Activated CD4-positive, alpha-beta memory T cell treated with anti-CD3 and anti-CD28 coated beads for 36 hours (primary cell): ENCODE measurements around the gene RGS4. TPM values are rescaled to one million over a fixed set of nuclear protein-coding genes. Genes with fewer than 3 reads are reported as not detected.

Source experiments
- CTCF ChIA-PET: fragments of 350-600 bp; sonication (Branson Sonifier 250); formaldehyde crosslinking; loops from one replicate; lab custom pipeline; 2021; ENCODE audit warnings: antibody characterized with exemption, inconsistent platforms; lab: Charles Lee
- POLR2A ChIA-PET: fragments of 350-600 bp; sonication (Branson Sonifier 250); formaldehyde crosslinking; loops from one replicate; lab custom pipeline; 2021; ENCODE audit warnings: antibody characterized with exemption; lab: Charles Lee
- DNase-seq: peaks from one replicate; pipeline ENCODE4 v3.0.0-alpha.2; 2020
- H3K27ac Mint-ChIP-seq: one replicate; pipeline ENCODE4 v1.8.0; 2021; ENCODE audit warnings: mixed read lengths
- H3K27me3 Mint-ChIP-seq: one replicate; pipeline ENCODE4 v1.8.0; 2021; ENCODE audit warnings: mixed read lengths
- H3K36me3 Mint-ChIP-seq: one replicate; pipeline ENCODE4 v1.8.0; 2021; ENCODE audit warnings: mixed read lengths
- H3K4me1 Mint-ChIP-seq: one replicate; pipeline ENCODE4 v1.8.0; 2021; ENCODE audit warnings: low read depth, mixed read lengths
- H3K4me3 Mint-ChIP-seq: one replicate; pipeline ENCODE4 v1.8.0; 2021; ENCODE audit warnings: mild to moderate bottlenecking, mixed read lengths
- H3K9me3 Mint-ChIP-seq: one replicate; pipeline ENCODE4 v1.8.0; 2021; ENCODE audit warnings: mixed read lengths
- intact Hi-C: fragments of 100-400 bp; cut with micrococcal nuclease; formaldehyde crosslinking; loops from one replicate; pipeline ENCODE4 v1.15.1; 2023
- total RNA-seq, 2 experiments: library from RNA; stranded (reverse); gene quantifications; one replicate each; pipeline ENCODE4 v1.2.3, GENCODE V29; 2021

Gene RGS4
- total RNA-seq, 2 experiments from 2014 or later: not detected

- CTCF ChIA-PET: interaction anchor here (1.2 kb wide), 1 partner anchor 59 kb away, joined by 3 read pairs; no protein-coding TSS in a partner anchor
- DNase-seq: no peak
- Mint-ChIP-seq H3K27ac (no peak overlapping the region), H3K9me3 (no peaks in the 10 kb centered on the region), H3K4me3 (no peak overlapping the region), H3K4me1 (no peaks in the 10 kb centered on the region), H3K27me3 (peaks cover 4% of the 10 kb centered on the region), H3K36me3 (no peaks in the 10 kb centered on the region)
- POLR2A ChIA-PET: no interaction called here
- intact Hi-C loops: no loop called here
Observed at GRCh38 chr1:163115887-163116286, 46.7 kb downstream of the RGS4 start.

DNA sequence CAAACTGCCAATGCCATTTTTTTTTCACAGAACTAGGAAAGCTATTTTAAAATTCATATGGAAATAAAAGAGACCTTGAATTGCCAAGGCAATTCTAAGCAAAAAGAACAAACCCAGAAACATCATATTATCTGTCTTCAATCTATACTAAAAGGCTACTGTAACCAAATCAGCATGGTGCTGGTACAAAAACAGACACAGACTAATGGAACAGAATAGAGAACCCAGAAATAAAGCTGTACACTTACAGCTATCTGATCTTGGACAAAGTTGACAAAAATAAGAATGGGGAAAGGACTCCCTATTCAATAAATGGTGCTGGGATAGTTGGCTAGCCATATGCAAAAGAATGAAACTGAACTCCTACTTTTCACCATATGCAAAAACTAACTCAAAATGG is 50.5 kb downstream of the RGS4 start:
- DNase-seq: no peak
- ChIA-PET POLR2A (no interaction called here), CTCF (no interaction called here)
- Mint-ChIP-seq H3K4me3 (no peak overlapping the region), H3K27ac (no peak overlapping the region), H3K9me3 (no peaks in the 10 kb centered on the region), H3K4me1 (no peaks in the 10 kb centered on the region), H3K36me3 (no peaks in the 10 kb centered on the region), H3K27me3 (peaks cover 4% of the 10 kb centered on the region)
- intact Hi-C loops: no loop called here

GRCh38 chr1:163120372-163120771 is 51.2 kb downstream of the RGS4 start:
- no peaks in the 10 kb centered on the region for H3K9me3 Mint-ChIP-seq
- H3K27ac Mint-ChIP-seq: no peak overlapping the region
- H3K27me3 Mint-ChIP-seq: peaks cover 3% of the 10 kb centered on the region
- no peaks in the 10 kb centered on the region for H3K4me1 Mint-ChIP-seq
- POLR2A ChIA-PET: no interaction called here
- H3K4me3 Mint-ChIP-seq: no peak overlapping the region
- DNase-seq: no peak
- intact Hi-C loops: no loop called here
- H3K36me3 Mint-ChIP-seq: no peaks in the 10 kb centered on the region
- CTCF ChIA-PET: no interaction called here

DNA sequence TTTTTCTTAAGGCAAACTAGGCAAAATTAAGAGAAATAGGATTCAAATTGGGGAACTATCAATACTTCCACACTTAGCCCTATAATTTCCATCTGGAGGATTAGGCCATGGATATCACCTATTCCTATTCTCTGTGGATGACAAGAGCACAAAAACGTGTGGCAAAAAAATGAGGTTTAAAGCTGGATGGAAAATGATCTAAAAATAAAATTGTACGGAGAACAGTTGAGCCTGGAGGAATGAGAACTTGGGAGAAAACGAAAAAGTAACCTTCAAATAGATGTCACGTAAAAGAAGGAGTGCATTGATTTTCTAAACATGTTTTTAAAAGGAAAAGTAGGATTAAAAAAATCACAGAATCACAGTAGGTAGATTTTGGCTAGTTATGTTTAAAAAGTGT is 55.7 kb downstream of the RGS4 start:
- ChIA-PET POLR2A (no interaction called here), CTCF (no interaction called here)
- Mint-ChIP-seq H3K4me1 (no peaks in the 10 kb centered on the region), H3K27ac (no peak overlapping the region), H3K4me3 (no peak overlapping the region), H3K36me3 (no peaks in the 10 kb centered on the region), H3K27me3 (no peaks in the 10 kb centered on the region), H3K9me3 (no peaks in the 10 kb centered on the region)
- intact Hi-C loops: no loop called here
- DNase-seq: no peak

Other genes starting within 250 kb of the RGS4 start
- gene CCDC190, start 208.2 kb upstream of the RGS4 start, total RNA-seq: not detected
- gene RGS5, start 133.6 kb downstream of the RGS4 start, total RNA-seq: 1 to 10 TPM; 1.9 to 3.7 TPM